GM18499 (cell line): ENCODE results near the gene S1PR3.

Source experiments
- ATAC-seq: cut with Tn5 transposase; IDR thresholded peaks from one replicate; pipeline ENCODE4 v1.9.1; 2021; ENCODE audit warnings: moderate number of reproducible peaks; ENCODE audit not compliant: insufficient read depth, unreplicated experiment

Gene S1PR3

DNA sequence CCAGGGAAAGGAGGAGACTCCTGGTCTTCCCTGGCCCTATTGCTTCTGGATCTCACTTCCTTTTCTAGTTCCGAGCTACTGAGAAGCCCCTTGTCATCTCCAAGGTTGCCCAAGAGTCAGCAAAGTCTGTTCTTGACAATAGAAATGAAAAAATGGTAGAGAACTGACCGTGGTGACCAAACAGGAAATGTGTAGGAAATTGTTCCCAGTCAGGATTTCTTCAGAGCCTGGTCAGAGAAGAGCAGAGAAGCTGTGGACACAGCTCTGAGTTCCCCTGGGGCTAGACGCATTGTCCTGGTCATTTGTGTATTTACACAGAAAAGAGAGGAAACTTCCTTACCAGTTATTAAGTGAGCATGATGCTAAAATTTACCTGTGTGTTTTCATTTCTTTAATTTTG lies 35.6 kb downstream of the S1PR3 start:
- ATAC-seq: no peak

DNA sequence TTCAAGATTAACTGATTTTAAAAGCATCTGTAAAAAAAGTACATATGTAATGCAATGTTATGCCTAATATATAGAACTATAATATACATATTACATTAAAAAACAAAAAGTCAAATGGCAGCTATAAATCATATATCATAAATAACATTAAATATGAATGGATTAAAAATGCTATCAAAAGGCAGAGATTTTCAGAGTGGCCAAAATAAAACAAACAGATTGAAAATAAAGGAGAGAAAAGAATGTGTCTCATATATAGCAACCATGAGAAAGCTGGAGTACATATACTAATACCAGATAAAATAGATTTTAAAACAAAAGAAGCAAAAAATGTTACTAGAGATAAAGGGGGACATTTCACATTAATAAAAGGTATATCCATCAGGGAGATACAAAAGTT lies 38.5 kb downstream of the S1PR3 start:
- ATAC-seq: no peak

GRCh38 chr9:89032173-89032572 lies 40.9 kb downstream of the S1PR3 start:
- no peak for ATAC-seq

DNA sequence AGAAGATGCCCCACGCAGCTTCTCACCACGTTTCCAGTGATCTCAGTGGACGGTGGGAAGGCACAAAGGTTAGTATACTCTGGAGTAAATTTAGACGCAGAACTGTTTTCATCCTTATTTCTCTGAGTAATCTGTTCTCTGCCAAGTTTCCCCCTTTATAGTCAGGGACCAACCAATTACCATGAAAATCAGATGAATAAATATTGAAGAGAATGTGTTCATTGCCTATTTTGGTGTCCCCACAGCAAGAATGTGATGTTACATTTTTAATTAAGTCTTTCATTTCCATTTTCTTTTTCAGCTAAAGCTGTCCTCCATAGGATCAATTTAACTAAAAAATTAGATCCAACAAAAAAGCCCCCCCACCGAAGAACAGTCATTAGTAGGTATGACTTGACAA lies 41.4 kb downstream of the S1PR3 start:
- no peak for ATAC-seq

GRCh38 chr9:89036383-89036782 lies 45.1 kb downstream of the S1PR3 start:
- no peak for ATAC-seq

DNA sequence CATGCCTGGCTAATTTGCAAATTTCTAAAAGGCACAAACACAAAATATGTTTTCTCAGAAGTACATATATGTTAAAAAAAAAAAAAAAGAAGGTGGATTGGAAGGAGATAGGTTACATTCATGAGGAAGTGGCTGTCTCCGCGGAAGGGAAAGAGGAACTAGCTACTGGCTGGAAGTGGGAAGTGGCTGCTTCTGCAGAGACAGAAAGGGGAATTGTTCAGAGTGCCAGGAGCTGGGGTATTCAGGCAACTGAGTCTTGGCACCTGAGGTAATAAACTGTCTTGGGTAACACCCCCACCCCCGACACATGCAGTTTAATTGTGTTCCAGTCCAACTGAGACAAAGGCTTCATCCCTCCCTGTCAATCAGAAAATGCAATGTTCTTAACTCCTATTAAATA lies 45.6 kb downstream of the S1PR3 start:
- no peak for ATAC-seq

- ATAC-seq: no peak
Observed at GRCh38 chr9:89037346-89037745, 46.1 kb downstream of the S1PR3 start.

- ATAC-seq: no peak
Observed at GRCh38 chr9:89037891-89038290, 46.6 kb downstream of the S1PR3 start.

DNA sequence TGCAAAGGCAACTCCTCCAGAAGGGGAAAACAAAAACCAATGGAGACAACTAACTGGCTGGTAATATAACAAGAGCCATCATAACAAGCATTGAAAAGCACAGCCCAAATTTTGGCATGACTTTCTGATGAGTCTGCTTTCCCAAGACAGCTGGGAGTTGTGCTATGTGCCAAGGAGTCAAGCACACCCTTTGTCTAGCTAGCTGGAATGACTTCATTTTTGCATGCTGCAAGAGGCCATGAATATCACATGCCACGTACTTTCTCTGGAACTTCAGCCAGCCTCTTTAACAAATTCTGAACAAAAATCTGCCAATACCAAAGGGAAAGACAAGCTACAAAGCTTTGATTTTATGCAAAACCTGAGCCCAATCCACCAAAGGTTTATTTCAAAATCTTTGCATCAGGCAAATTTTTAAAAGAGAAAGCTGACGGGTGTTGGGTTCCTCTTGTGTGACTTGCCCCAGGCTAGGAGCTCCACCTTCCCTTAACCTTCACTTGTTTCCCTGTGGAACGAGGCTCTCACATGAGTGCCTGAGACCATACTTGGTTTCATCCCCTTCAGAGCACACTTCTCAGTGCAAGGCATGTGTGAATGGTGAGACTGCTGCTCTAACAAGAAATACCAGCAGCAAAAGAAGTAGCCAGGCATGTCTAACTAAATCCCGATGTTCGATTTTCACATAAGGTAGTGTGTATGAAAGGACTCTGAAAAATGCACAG lies 47.3 kb downstream of the S1PR3 start:
- no peak for ATAC-seq

GRCh38 chr9:89039104-89039465 lies 47.8 kb downstream of the S1PR3 start:
- ATAC-seq: no peak

GRCh38 chr9:89039664-89040063 lies 48.4 kb downstream of the S1PR3 start:
- no peak for ATAC-seq

DNA sequence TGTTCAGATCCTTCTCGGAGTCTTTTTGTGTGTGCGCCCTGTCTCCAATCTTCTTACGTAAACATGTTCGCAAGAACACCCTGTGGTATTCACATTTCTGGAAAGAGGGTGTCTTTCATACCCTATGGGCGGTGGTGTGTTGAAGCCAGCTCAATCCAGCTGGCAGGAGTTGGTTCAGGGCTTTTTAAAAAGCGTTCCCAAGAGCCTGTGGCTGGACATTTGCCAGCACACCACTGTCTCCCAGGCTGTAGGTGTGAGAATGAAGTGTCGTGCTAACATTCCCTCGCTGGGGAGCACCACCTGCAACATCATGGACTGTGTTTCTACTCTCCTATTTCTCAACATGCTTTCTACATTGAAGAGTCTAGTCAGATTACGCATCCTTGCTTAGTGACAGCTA lies 51.7 kb downstream of the S1PR3 start:
- ATAC-seq: no peak

DNA sequence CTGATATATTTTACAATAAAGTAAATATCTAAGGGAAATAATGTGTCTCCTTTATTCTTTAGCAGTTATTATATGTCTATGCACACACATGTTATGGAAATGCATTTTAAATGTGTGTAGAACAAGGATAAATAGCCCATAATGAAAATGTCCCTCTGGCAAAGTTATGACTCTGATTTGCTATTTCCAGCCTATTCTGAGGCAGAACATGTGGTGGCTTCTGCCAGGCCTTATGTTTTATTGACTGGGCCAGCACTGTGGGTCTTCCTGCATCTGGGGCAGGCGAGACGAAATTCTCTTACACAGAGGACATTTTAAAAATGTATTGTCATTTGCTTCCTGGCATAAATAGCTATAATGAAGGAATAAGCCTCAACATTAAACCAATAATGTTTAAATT lies 52.8 kb downstream of the S1PR3 start:
- no peak for ATAC-seq

DNA sequence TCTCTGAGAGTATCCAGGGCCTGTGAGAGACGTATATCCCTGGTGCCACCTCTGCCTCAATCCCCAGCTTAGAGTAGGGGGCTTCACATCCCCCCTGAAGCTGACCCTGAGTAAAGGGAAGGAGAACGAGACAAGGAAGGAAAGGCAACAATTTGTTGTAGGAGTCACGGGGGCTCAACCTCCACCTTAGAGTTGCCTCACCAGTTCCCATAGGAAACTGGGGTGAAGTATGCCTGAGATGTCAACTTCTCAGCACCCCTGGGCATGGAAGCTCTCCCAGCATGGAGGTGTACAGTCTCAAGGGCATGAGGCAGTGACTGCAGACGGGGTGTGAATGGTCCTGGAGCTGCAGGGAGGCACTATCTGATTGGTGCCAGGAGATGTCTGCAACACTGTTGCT lies 53.6 kb downstream of the S1PR3 start:
- ATAC-seq: no peak

DNA sequence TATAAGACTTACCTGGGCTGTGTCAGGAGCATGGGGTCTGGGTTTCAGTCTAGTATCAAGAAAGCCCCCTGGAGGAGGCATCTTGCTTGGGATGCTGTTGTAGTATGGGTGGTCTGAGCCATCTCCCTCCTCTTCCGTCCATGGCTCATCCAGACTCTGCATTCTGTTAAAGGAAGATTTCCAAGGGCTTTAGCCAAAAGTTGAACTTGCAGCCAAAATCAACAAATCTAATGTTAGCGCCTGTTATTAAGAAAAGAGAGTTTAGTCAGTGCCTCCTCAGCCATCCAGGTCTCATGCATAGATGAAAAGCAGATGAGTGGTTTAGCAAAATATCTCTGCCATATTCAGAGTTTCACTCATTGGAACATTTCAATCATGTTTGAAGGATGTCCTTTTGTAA lies 55.6 kb downstream of the S1PR3 start:
- no peak for ATAC-seq

GRCh38 chr9:89047667-89048066 lies 56.4 kb downstream of the S1PR3 start:
- no peak for ATAC-seq

GRCh38 chr9:89048616-89049015 lies 57.3 kb downstream of the S1PR3 start:
- no peak for ATAC-seq

DNA sequence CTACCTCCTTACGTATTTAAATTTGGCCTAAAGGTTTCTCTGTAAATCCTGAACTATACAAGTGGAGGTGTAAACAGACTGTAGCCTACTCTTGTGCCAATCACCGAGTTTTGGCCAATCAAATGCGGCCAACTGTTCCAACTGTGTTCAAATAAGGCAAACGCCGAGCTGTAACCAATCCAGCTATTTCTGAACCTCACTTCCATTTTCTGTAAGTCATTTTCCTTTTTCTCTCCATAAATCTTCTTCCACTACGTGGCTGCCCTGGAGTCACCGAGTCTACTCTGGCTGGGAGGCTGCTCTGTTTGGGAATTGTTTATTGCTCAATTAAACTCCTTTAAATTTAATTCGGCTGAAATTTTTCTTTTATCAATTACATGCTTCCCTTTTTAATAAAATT lies 58.4 kb downstream of the S1PR3 start:
- no peak for ATAC-seq

GRCh38 chr9:89051421-89052025 lies 60.3 kb downstream of the S1PR3 start:
- ATAC-seq: no peak

DNA sequence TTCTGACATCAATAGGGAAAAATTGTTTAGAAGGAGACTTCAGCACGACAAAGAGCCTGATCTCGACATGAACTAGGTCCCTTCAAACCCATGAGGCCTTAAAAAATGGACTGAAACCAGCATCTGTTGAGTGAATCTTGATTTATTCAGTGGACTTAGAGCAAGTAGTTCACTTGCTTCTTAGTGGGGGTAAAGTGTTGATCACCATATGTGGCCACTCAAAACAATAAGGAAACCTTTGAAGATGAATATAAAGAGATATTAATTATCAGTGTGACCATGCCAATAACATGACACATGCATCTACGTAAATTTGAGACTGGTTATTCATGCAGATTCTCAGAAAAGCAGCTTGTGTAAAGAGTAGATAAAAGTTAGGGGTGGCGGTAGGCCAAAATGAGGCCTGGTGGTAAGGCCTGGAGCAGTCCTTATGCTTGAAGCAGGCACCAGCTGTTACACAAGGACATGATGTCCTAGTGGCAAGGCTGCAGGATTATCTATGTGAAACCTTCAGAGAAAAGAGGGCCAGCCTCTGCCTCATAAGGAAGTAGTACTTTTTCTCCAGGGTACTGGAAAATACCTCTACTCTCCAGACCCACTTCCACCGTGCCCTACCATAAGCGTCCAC lies 61.3 kb downstream of the S1PR3 start:
- ATAC-seq: no peak

DNA sequence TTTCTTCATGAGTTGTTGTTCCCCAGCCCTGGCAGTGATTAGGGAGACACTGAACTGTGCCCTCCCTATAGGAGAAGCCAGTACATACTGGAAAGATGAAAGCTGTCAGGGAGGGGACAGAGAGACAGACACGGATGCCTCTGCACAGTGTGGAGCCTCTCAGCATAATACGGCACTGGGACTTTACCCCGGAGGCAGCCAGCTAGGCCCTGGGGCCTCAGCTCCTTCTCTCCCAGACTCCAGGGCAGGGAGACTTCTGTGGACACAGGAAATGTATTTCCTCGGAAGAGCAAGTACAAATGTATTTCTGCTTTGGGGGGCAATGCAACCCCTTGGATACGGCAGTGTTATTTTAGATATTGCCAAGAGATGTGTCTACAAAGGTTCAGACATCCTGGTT lies 62.0 kb downstream of the S1PR3 start:
- ATAC-seq: no peak
